ENCODE results near the gene HDLBP.

GRCh38 chr2:241187918-241188234, 127.6 kb downstream of the HDLBP start:
- TF ChIP-seq EZH2 (IDR thresholded peaks at IDR 0.05; ENCODE audit: insufficient read depth, poor library complexity, severe bottlenecking) (no peak), EZH2phosphoT487 (IDR thresholded peaks at IDR 0.05; ENCODE audit: insufficient read depth, low read depth) (no peak)
